Embryonic facial prominence (tissue), 1 donor: Measurements from ENCODE around the gene PRKAG2.

Experiments
- DNase-seq: peaks from one replicate; pipeline ENCODE4 v3.0.0-alpha.2; 2016; ENCODE audit errors: extremely low spot score

Gene PRKAG2

GRCh38 chr7:151624246-151624928 is 252.5 kb downstream of the PRKAG2 start:
- no peak for DNase-seq

DNA sequence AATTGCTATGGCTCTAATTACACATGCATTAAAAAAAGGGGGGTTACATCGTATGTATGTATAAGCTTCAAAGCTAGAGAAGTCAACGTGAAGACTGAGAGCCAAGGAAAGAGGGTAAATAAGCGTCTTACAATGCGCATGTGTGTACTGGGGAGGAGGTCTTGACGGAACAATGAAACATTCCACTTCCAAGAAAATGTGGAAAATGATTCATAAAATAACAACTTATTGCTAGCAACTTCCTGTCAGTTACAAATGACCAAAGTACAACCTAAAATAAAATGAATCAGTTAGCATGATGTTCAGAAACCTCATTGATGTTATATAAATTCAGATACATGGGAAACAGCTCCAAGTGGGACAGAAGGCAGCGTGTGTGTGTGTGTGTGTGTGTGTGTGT is 253.1 kb downstream of the PRKAG2 start:
- DNase-seq: no peak

GRCh38 chr7:151621961-151622360 is 255.0 kb downstream of the PRKAG2 start:
- no peak for DNase-seq

DNA sequence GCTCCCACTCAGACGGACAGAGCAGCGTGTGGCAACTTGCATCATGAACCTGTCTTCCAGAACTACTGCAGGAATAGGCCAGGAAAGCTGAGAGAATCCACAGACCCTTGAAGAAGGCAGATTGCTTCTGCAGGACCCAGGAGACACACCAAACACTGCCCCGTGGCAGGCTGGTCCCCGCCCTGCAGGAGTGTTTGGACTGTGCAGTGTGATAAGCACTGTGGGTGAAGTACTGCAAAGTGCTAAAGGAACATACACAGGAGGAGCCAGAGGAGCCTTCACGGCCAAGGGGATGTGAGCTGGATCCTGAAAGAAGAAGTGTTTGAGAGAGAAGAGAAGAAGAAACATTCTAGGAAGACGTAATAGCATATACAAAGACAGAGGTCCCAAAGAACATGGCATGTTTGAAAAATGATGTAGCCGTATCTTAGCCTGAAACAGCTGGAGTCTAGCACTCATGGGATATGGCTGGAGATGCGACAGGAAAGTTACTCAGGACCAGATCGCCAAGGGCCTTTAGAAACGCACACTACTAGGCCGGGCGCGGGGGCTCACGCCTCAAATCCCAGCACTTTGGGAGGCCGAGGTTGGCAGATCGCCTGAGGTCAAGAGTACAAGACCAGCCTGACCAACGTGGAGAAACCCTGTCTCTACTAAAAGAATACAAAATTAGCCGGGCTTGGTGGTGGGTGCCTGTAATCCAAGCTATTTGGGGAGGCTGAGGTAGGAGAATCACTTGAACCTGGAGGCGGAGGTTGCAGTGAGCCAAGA is 260.3 kb downstream of the PRKAG2 start:
- no peak for DNase-seq

GRCh38 chr7:151615784-151616183 is 261.1 kb downstream of the PRKAG2 start:
- DNase-seq: no peak

DNA sequence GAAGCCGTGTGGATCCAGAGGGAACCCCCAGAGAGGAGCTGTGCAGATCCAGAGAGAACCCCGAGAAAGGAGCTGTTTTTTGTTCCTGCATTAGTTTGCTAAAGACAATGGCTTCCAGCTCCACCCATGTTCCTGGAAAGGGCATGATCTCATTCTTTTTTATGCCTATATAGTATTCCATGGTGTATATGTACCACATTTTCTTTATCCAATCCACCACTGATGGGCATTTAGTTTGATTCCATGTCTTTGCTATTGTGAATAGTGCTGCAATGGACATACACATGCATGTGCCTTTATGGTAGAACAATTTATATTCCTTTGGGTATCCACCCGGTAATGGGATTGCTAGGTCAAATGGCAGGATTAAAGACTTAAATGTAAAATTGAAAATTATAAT is 261.9 kb downstream of the PRKAG2 start:
- DNase-seq: no peak

DNA sequence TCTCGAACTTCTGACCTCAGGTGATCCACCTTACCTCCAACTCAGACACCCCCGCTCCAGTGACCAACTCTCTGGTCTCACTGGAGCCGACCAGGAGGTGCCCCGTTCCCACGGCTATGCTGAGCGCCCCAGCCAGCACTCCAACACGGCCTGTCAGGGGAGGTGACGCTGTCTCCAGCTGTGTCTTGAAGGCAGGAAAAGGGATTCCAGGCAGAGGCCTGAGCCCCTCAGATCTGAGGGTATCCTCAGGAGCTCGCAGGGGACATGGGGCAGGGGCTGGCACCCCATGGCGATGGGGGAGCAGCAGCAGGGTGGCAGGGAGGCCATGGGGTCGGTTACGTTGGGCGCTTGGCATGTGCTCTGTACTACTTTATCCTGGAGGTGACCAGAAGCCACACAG is 262.9 kb downstream of the PRKAG2 start:
- DNase-seq: no peak

GRCh38 chr7:151611878-151612277 is 265.0 kb downstream of the PRKAG2 start:
- DNase-seq: no peak

GRCh38 chr7:151611041-151611440 is 265.9 kb downstream of the PRKAG2 start:
- DNase-seq: no peak

DNA sequence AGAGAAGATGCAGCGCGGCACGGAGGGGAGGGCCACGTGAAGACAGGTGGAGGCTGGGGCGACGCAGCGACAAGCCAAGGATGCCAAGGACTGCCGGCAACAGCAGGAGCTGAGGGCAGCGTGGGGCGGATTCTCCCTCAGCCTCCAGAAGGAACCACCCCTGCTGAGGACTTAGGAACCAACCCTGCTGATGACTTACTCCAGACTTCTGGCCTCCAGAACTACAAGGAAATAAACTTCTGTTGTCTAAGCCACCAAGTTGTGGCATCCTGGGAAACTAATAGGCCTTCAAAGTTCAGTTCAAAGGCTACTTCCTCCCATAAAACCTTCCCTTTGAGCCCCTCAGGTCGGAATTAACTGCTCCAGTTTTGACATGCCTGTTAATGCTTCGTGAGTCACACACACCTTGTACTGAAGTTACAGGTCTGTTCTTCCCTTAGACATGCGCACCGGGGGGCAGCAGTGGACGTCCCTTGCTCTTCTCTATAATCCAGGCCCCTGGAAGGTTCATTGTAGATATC is 268.8 kb downstream of the PRKAG2 start:
- DNase-seq: no peak

DNA sequence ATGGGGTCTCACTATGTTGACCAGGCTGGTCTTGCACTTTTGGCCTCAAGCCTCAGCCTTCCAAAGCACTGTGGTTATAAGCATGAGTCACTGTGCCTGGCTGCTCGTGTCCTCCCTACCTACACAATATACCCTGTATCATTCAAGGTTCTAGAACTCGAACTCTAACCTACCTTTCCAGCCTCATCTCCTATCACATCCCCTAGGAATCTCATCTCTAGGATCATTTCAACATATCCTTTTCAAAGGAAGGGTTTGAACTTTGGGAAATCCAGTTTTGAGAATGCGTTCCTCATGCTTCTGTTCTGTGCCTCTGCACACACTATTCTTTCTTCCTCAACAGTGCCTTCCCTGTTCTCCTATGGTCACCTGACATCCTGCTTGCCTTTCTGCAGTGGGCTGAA is 269.4 kb downstream of the PRKAG2 start:
- DNase-seq: no peak

- no peak for DNase-seq
Observed at GRCh38 chr7:151603951-151604350, 273.0 kb downstream of the PRKAG2 start.

GRCh38 chr7:151601521-151602305 is 275.2 kb downstream of the PRKAG2 start:
- no peak for DNase-seq

GRCh38 chr7:151600331-151600730 is 276.6 kb downstream of the PRKAG2 start:
- no peak for DNase-seq

DNA sequence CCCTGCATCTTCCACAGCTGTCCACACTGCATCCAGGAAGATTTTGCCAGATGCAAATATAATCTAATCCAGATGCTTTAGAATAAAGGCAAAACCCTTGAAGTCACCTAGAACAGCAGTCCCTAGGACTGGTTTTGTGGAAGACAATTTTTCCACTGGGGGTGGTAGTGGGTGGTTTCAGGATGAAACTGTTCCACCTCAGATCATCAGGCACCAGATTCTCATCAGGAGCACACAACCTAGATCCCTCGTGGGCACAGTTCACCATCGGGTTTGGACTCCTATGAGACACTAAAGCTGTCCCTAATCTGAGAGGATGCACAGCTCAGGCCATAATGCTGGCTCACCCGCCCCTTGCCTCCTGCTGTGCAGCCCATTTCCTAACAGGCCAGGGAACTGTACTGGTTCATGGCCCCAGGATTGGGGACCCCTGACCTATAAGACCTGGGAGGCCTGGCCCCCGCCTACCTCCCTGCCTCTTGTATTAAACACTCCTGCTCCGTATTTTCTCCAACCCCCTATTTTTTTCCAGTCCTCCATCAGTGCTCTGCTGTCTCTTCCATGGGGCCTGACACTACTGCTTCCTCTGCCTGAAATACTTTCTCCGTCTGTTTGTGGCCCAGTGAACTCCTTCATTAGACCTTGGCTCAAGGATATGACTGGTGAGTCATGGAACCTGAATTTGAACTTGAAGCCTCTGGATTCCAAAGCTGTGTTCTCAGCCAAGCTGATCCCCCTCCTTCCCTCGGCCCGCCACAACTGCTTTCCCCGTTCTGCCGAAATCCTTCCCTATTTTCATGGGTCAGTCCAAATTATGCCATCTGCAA is 277.3 kb downstream of the PRKAG2 start:
- DNase-seq: no peak

DNA sequence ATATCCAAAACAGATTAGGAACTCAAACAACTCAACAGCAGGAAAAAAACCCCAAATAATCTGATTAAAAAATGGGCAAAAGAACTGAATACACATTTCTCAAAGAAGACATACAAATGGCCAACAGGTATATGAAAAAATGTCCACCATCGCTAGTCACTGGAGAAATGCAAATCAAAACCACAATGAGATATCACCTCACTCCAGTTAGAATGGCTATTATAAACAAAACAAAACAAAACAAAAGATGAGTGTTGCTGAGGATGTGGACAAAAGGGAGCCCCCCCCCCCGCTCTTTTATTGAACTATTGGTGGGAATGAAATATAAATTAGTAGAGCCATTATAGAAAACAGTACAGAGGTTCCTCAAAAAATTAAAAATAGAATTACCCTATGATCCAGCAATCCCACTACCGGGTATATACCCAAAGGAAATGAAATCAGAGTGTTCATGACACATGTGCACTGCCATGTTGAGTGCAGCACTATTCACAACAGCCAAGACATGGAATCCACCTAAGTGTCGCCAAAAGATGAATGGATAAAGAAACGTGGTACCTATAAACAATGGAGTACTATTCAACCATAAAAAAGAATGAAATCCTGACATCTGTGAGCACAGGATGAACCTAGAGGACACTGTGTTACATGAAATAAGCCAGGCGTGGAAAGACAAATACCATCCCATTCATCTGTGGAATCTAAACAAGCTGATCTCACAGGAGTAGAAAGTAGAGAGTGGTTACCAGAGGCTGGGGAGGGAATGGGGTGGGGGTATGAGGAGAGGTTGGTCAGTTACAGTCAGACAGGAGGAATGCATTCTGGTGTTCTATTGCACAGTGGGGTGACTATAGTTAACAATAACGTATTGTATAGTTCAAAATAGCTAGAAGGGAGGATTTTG is 279.1 kb downstream of the PRKAG2 start:
- DNase-seq: no peak

GRCh38 chr7:151595702-151596350 is 281.1 kb downstream of the PRKAG2 start:
- no peak for DNase-seq

- DNase-seq: no peak
Observed at GRCh38 chr7:151592868-151593486, 283.9 kb downstream of the PRKAG2 start.

GRCh38 chr7:151592330-151592729 is 284.6 kb downstream of the PRKAG2 start:
- no peak for DNase-seq
